ENCODE measurements around the gene TMCO4. TPM values are rescaled to one million over a fixed set of nuclear protein-coding genes. Genes with fewer than 3 reads are reported as not detected.

Gene TMCO4
- total and polyA plus RNA-seq, 2 of the 8 experiments (the other 6 are each of a cell fraction or from before 2014, with no cell fraction given), result 3.0 to 3.1 TPM

DNA sequence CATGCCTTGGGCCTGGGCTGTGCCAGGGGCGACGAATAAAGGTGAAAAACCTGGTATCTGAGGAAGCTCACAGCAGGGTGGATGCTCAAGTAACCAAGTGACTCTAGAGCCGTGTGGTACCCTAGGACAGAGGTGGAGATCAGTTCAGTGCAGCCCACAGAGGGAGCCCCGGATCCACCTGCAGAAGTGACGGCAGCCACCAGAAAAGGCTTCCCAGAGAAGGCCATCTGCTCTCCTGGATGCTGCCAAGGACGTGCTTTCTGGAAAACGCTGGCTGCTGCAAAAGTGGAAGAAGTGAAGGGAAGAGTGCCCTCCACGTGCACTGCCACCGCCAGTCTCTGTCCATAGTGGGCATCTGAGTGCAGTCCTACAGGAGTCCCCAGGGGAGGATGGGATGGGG lies 27.7 kb downstream of the TMCO4 start (continued):
- TF ChIP-seq, protein P1, sequence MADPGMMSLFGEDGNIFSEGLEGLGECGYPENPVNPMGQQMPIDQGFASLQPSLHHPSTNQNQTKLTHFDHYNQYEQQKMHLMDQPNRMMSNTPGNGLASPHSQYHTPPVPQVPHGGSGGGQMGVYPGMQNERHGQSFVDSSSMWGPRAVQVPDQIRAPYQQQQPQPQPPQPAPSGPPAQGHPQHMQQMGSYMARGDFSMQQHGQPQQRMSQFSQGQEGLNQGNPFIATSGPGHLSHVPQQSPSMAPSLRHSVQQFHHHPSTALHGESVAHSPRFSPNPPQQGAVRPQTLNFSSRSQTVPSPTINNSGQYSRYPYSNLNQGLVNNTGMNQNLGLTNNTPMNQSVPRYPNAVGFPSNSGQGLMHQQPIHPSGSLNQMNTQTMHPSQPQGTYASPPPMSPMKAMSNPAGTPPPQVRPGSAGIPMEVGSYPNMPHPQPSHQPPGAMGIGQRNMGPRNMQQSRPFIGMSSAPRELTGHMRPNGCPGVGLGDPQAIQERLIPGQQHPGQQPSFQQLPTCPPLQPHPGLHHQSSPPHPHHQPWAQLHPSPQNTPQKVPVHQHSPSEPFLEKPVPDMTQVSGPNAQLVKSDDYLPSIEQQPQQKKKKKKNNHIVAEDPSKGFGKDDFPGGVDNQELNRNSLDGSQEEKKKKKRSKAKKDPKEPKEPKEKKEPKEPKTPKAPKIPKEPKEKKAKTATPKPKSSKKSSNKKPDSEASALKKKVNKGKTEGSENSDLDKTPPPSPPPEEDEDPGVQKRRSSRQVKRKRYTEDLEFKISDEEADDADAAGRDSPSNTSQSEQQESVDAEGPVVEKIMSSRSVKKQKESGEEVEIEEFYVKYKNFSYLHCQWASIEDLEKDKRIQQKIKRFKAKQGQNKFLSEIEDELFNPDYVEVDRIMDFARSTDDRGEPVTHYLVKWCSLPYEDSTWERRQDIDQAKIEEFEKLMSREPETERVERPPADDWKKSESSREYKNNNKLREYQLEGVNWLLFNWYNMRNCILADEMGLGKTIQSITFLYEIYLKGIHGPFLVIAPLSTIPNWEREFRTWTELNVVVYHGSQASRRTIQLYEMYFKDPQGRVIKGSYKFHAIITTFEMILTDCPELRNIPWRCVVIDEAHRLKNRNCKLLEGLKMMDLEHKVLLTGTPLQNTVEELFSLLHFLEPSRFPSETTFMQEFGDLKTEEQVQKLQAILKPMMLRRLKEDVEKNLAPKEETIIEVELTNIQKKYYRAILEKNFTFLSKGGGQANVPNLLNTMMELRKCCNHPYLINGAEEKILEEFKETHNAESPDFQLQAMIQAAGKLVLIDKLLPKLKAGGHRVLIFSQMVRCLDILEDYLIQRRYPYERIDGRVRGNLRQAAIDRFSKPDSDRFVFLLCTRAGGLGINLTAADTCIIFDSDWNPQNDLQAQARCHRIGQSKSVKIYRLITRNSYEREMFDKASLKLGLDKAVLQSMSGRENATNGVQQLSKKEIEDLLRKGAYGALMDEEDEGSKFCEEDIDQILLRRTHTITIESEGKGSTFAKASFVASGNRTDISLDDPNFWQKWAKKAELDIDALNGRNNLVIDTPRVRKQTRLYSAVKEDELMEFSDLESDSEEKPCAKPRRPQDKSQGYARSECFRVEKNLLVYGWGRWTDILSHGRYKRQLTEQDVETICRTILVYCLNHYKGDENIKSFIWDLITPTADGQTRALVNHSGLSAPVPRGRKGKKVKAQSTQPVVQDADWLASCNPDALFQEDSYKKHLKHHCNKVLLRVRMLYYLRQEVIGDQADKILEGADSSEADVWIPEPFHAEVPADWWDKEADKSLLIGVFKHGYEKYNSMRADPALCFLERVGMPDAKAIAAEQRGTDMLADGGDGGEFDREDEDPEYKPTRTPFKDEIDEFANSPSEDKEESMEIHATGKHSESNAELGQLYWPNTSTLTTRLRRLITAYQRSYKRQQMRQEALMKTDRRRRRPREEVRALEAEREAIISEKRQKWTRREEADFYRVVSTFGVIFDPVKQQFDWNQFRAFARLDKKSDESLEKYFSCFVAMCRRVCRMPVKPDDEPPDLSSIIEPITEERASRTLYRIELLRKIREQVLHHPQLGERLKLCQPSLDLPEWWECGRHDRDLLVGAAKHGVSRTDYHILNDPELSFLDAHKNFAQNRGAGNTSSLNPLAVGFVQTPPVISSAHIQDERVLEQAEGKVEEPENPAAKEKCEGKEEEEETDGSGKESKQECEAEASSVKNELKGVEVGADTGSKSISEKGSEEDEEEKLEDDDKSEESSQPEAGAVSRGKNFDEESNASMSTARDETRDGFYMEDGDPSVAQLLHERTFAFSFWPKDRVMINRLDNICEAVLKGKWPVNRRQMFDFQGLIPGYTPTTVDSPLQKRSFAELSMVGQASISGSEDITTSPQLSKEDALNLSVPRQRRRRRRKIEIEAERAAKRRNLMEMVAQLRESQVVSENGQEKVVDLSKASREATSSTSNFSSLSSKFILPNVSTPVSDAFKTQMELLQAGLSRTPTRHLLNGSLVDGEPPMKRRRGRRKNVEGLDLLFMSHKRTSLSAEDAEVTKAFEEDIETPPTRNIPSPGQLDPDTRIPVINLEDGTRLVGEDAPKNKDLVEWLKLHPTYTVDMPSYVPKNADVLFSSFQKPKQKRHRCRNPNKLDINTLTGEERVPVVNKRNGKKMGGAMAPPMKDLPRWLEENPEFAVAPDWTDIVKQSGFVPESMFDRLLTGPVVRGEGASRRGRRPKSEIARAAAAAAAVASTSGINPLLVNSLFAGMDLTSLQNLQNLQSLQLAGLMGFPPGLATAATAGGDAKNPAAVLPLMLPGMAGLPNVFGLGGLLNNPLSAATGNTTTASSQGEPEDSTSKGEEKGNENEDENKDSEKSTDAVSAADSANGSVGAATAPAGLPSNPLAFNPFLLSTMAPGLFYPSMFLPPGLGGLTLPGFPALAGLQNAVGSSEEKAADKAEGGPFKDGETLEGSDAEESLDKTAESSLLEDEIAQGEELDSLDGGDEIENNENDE (IDR thresholded peaks at IDR 0.05; ENCODE audit: insufficient replicate concordance, low read length), result no peak
- no peak for TF ChIP-seq CHD1 (IDR thresholded peaks at IDR 0.05; ENCODE audit: low read depth, low read length)

Data from H1 (cell line).